Daoy (cell line): ENCODE data around the gene IFI44. TPM values are rescaled to one million over a fixed set of nuclear protein-coding genes. Genes with fewer than 3 reads are reported as not detected.

Experiments
- DNase-seq: peaks from one replicate; pipeline ENCODE4 v3.0.0-alpha.2; 2015; ENCODE audit warnings: low read depth
- total RNA-seq: library from RNA; depleted of rRNA; stranded (reverse); fragments of >200 nt; shearing (Covaris generic); gene quantifications from 2 replicates; pipeline ENCODE4 v1.2.3, GENCODE V29; 2014

IFI44 gene
- total RNA-seq, 1 experiment from 2014 or later = 141 TPM

DNA sequence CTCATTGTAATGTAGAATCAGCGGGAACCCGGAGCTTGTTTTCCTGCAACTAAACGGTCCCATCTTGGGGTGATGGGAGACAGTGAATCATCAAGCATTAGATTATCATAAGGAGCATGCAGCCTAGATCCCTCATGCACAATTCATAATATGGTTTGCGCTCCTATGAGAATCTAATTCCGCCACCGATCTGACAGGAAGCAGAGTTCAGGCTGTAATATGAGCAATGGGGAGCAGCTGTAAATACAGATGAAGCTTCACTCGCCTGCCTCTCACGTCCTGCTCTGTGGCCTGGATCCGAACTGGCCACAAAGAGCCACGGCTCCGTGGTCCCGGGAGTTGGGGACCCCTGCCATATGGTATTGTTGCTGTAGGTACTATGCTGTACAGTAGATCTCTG is 1.6 kb downstream of the IFI44 start:
- DNase-seq = peak; percentile 81

DNA sequence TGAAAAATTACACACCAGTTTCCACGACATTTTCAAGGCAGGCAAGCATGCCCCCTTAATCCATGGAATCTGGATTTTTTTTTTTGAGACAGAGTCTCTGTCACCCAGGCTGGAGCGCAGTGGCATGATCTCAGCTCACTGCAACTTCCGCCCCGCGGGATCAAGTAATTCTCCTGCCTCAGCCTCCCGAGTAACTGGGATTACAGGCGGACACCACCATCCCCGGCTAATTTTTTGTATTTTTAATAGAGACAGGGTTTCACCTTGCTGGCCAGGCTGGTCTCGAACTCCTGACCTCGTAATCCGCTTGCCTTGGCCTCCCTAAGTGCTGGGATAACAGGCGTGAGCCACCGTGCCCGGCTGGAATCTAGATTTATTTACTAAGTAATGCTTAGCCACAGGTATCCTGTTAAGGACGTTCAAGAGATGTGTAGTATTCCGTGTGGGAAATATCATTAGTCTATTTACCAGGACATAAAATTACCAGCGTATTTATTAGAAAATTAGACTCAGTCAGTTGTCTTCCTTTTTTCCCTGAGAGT is 2.5 kb downstream of the IFI44 start:
- DNase-seq = no peak

DNA sequence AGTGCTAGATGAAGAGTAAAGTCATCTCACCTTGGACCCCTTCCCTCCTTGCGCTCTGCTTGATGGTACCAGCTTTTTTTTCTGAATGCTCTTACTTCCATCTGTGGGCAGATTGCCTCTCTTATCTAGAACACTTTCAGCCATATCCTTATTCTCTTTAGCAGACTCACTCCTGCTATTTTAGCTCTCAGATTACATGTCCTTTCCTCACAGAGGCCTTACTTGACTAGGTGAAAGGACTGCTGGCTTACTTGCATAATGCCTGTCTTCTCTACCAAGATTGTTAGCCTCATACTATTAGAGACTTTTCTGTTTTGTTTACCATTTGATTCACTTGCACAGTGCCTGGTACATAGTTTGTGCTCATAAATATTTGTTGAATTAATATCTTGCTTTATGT is 9.3 kb downstream of the IFI44 start:
- no peak for DNase-seq

DNA sequence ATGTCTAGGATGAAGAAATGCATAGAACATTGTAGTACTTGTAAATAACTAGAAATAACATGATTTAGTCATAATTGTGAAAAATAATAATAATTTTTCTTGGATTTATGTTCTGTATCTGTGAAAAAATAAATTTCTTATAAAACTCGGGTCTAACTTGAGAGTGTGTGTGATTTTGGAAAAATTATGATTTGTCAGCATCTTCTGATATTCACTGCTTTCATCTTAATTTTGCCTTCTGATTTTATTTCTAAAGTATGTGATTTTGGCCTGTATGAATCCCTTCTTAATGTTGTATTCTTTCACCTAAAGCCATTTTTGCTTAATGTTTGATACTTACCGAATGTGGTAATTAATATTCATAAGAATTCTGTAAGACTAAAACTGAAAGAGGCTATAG is 14.3 kb downstream of the IFI44 start:
- no peak for DNase-seq

DNA sequence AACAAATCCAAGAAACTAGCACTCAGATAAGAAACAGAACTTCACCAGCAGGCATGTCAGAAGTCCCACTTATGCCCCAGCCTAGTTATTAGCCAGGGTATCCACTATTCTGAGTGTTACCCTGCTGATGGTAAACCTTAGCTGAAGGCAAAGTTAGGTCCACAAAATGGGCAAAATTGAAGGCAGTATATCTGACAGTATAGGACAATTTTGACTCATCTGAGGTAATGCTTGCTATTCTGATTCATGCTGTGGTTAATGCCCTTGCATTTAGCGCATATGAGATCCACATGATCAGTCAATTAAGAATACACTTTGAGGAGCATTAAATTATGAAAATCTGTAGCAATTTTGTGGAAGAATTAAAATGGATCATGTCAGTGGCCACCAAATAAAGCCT is 15.1 kb downstream of the IFI44 start:
- DNase-seq = no peak

DNA sequence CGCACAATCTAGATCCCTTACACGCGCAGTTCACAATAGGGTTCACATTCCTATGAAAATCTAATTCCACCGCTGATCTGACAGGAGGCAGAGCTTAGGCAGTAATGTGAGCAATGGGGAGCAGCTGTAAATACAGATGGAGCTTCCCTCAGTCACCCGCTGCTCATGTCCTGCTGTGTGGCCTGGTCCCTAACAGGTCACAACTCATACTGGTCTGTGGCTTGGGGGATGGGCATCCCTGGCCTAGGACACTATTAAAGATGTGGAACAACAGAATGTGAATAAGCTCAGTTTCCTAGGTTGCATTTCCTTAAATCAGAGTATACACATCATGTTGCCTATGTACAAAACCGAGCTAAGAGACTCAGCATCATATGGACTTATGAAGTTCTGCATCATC is 16.2 kb downstream of the IFI44 start:
- no peak for DNase-seq

DNA sequence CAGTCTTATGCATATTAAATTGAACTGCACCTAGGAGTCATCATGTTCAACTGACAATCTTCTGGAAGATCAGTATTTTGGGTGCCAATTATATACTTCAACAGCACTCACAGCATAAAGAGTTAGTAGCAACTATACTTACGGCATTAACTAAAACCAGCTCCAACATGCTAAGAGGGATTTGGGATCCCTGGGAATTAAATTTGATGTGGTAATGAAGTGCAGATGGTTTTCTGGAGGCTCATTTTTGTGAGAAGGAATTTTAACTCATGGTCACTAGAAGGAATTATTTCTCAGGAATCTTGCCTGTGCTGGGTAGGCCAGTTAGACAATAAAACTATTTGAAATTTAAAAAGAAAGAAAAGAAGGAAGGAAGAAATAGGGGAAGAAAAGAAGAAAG is 18.3 kb downstream of the IFI44 start:
- DNase-seq = no peak

DNA sequence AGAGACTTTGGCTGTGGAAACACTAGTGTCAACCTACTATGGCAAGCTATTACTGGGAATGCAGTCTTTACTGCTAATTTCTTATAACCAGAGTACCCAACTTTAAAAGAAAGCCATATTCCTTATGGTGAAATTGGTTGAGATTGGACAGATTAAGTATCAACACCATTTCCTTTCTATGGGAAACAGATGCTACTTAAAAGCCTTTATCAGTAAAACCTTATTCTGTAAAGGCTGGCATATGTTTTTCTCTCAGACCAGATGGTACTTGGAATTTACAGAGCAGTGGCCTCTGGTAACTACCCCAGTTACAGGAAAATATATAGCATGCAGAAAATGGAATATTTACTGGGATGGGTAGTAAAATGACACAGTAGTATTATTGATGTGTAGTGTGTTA is 18.8 kb downstream of the IFI44 start:
- no peak for DNase-seq

DNA sequence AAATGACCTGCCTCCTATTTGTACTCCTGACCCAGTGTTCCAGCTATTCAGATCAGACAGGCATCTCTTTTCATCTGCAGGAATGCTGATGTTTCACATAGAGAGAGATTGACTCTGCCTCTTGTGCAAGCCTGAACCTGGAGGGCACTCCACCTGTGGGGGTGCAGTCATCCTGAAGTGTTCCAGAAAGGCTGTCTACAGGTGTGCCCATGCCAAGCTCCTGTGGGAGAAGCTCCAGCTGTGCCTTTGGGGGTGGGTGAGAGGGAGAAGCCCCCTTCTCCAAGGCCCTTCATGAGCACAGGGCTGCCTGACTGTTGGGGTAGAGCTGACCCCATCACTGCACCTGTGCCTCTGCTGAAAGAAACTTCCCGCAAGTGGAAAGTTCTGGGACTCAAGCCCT is 22.8 kb downstream of the IFI44 start:
- DNase-seq = no peak

DNA sequence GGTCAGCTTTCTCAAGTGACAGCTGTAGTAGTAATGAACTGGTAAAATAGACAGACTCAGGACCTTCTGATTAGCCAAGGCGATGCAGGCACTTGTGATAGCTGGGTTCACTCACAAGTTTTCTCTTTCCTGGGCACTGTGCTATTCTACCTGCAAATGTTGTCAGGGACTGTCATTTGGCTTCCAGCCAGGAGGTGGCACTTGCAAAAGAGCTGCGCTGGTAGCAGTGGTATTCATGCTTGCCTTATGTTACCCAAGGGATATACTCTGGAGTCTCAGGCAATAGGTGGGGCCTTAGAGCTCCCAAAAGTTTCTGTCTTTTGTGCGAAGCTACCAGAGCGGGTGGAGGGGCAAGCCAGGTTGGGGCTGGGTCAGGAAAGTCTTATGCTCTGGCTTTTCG is 23.5 kb downstream of the IFI44 start:
- no peak for DNase-seq

DNA sequence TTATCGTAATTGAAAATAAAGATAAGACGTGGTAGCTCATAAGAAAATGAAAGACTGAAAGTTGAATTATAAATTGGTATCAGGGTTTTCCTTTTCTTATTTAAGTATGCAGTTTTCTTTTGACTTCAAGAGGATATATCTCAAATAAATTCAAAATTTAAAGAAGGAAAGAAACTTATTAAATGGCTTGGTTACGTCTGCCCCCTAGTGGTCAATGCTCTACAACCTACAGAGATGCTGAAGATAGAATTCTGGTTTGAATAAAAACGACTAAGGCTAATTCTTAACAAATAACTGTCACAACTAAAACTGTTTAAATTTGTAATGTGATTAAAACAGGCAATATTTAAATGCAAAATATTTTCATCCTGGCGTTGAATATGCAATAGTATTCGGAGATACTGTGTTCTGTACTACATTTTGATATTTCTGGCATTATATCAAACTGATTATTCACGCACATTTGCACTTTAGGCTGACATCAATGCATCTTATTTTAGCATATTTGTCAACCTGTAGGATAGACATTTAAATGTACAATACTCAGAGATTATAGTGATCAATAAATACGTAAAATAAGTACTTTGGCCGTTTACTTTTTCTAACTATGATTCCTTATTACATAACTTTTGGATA is 26.8 kb downstream of the IFI44 start:
- DNase-seq = peak; percentile 73

DNA sequence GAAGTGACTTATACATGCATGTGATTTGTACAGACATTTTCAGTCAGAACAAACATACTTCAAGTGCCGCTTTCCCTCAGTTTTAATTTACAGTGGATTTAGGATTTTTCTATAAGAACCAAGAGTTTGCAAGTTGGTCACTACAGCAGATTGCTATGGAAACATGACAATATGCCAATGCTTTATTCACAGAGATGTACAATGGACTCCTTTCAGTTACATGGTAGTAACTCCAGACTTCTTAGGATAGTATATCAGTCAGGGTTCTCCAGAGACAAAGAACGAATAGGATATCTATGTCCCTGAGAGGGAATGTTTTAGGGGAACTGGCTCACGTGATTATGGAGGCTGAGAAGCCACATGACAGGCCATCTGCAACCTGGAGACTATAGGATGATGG is 27.4 kb downstream of the IFI44 start:
- no peak for DNase-seq

DNA sequence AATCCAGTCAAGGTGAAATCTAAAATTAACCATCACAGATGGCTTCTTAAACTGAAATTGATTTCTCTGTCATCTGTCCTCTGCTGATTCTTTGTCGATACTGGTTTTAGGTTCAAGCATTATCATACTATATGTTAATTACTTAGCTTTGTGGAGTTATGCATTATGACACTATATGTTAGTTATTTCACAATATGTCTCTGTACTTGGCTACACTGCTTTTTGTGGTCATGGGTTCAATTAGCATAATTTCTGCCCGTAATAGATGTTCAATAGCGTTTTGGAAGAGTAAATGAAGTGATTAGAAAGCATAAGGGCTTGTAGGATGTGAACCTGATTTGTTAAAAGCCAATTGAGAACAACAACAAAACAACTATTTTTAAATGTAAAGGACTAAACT is 28.2 kb downstream of the IFI44 start:
- DNase-seq = no peak

DNA sequence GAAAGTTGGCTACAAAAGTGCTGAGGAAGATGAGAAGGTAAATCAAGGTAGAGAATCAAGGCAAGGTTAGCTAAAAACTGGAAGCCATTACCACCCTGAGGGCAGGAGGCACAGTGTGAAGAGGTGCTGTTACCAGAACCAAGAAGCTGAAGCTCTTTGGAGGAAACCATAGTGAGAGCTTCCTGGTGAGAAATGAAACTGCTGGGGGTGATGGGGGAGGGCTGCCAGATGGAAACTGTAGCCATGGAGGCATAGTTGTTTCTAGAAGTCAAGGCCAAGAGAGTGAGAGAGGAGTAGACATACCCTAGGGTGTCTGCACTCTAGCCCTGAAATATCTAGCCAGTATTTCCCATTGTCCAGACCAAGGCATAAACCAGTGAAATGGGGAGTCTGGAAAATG is 28.7 kb downstream of the IFI44 start:
- DNase-seq = no peak

DNA sequence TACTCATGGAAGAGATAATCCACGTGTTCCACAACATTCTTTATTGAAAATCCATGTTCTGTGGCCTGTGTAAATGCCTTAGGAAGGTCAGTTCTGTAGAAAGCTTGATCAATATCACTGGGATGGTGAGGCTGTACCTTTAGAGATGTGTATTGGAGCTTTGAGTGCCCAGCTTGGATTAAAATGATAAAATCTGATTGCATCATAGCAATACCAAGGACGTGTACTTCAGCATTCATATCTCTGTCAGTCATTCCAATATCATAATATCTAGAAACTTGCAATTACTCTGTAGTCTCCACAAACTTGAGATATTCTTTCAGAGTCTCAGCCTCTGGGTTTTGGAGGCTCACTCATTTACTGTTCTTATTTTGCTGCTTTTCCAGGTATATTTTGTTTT is 31.6 kb downstream of the IFI44 start:
- no peak for DNase-seq

DNA sequence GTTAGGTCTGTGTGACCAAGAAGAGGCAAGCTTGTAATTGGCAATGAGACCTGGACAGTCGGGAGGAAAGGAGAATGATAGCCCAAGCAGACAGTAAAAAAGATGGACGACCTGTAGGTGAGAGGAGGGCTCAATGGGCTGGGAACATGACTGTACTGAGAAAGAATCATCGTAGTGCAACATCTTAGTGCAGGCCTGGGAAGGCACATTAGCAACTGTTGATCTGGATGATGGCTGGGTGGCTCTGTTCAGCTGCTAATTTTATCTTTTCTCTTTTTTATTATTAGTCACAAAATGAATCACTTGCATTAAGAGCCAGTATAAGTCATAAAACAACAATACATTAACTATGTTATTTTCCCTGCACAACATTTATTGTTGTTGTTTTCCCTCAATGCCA is 32.9 kb downstream of the IFI44 start:
- no peak for DNase-seq

DNA sequence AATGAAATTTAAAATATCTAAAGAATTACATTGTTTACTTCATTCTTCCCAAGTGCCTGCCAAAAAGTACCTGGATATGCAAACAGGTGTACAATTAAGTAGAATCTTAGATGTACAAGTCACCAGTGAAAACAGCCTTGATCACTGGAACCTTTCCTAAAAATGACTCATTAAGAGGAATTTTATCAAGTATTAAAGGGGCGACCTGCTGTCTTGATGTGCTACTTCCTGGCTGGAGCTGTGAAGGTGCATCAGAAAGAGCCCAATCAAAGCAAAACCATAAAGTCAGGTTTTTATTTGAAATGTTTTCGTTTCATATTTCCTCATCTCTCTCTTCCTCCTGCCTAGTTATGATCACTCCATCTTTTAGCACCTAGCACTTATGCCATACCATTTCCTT is 33.4 kb downstream of the IFI44 start:
- no peak for DNase-seq

DNA sequence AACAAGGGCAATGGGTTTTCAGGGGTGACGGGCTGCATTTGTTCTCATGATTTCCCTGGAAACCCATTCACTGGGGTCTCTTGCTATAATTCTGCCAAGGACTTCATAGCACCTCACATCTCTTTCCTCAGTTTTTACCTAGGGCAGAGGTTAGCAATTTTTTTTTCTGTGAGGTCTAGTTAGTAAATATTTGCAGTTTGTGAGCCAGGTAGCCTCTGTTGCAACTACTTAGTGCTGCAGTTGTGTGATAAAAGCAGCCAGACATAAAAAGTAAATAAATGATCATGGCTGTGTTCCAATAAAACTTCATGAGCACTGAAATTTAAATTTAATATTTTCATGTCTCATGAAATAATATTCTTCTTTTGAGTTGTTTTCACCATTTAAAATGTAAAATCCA is 37.7 kb downstream of the IFI44 start:
- DNase-seq = no peak

DNA sequence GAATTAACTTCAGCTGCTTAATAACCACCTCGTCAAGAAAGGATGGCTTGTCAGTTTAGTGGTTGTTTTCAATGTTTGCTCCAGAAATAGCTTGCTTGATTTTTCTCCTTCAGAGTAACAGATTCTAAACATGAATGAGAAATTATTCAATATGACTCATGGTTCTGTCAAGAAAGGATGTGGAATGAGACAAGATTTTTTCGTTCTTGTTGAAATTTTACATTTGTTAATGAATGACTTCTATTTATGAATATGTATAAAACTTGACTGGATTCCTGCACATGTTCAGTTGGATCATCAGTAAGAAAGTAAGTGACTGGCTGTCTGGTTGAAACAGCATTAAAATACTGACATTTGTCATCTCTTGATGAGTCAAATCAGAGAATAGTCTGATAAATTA is 38.3 kb downstream of the IFI44 start:
- no peak for DNase-seq

DNA sequence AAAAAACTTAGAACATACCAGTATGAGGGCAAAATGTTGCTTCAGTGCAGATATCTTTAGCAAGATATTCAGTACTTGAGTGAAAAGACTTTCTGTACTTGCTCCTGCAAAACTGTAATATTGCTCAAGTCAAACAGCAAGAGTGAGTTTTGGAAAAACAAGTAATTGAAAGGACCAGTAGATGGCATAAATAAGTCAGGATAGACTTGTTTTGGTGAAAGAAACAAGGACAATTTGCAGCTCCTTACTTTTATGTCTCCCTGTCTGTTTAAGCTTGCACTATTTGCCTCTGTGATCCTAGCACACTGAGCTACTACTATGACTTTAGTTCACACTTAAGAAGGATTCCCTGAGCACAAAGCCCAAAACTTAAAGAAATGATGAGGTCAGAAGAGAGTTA is 39.1 kb downstream of the IFI44 start:
- peak; percentile 27 for DNase-seq

DNA sequence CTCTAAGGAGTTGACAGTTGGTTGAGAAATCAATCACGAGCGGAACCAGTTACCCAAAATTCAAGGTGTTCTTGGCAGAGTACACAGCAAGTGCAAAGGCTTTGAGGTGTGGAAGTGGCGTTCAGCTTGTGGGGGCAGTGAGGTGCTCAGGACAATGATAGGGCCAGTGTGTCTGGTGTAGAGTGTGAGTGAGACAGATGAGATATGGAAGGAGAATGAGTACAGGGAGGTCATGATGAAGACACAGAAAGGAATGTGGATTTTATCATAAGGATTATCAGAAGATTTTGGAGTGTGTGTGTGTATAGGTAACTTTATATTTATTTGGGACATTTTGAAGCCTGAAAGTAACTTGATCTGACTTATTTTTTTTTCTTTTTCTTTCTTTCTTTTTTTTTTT is 40.9 kb downstream of the IFI44 start:
- no peak for DNase-seq

DNA sequence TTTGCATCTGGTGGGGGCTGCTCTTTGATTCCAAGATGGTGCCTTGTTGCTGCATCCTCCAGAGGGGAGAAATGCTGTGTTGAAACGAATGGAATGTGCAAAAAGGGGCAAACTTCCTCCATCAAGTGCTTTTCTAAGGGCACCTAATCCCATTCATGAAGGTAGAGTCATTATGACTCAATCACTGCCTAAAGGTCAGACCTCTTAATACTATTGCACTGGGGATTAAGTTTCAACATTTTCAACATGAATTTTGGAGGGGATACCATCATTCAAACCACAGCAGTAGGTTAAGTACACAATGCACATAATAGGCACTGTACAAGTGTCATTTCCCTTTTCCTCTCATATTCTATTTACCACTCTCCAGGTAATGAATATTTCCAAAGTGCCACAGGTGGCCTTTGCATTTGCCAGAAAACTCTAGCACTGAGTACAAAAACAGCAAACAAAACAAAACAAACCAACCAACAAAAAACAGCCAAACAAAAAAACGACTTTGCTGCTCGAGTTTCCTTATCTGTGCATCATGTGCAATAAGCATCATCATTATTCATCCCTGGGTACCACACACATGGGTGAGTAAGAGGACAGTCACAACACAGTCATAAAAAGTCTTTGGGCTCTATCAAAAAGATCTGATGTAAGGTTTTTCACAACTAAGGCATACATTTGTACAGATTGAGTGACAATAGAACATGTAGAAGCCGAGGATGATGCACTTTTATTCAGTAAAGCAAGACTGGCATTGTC is 42.5 kb downstream of the IFI44 start:
- peak; percentile 81 for DNase-seq

DNA sequence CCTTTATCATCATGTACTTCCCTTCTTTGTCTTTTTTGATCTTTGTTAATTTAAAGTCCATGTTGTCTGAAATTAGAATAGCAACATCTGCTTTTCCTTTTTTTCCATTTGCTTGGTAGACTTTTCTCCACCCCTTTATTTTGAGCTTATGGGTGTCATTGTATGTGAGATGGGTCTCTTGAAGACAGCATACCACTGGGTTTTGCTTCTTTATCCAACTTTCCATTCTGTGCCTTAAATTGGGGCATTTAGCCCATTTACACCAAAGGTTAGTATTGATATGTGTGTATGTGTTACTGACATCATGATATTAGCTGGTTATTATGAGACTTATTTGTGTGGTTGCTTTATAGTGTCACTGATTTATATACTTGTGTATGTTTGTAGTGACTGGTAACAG is 50.2 kb downstream of the IFI44 start:
- DNase-seq = no peak

DNA sequence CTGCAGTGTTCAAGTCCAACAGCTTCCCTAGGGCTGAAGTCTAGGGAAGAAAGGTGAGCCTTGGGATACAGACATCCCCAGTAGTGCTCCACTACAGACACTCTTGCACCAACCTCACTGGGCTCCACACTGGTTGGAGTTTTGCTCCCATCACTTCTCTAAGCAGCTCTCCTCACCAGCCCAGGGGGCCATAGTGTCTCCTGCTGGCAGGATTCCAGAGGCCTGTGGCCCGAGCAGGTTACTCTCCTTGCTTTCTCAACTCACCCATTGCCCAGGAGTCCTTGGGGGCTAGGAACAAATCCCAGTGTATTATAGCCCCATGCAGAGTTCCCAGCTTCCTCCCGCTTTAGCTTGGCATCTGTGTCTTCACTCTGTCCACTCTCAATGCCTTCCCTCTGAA is 52.8 kb downstream of the IFI44 start:
- DNase-seq = no peak
